ENCODE data around the gene NPFFR1.

The NPFFR1 gene

DNA sequence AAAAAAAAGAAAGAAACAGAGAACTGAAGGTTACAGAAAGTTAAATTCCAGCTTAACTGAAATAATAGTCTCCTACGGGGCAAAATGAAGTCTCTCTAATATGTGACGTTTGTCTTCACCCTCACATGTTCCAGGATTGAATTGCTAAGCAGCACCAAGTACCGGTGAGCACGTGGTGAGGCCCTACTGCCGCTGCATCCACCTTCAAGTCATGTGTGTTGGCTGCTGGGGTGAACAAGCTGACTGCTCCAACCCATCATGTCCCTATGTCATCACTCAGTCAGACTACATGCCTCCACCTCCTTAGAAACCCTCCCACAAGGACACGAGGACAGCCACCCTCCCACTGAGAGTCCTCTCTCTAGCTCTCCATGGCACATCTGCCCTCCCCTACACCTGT lies 35.4 kb upstream of the NPFFR1 start:
- Histone ChIP-seq H3K27me3 (peaks cover 4% of the 10 kb centered on the region), H3K36me3 (no peaks in the 10 kb centered on the region), H3K9me3 (no peaks in the 10 kb centered on the region), H3K4me1 (ENCODE audit: control insufficient read depth in 1 of 2, insufficient read depth in 1 of 2, low read depth in 1 of 2, low read length in 1 of 2) (peaks cover 3 to 11% of the 10 kb centered on the region in 2 experiments), H3K27ac (no peak overlapping the region), H3K4me3 (ENCODE audit: low read depth in 1 of 2, low read length in 1 of 2) (no peak overlapping the region)
- TF ChIP-seq, protein P1, sequence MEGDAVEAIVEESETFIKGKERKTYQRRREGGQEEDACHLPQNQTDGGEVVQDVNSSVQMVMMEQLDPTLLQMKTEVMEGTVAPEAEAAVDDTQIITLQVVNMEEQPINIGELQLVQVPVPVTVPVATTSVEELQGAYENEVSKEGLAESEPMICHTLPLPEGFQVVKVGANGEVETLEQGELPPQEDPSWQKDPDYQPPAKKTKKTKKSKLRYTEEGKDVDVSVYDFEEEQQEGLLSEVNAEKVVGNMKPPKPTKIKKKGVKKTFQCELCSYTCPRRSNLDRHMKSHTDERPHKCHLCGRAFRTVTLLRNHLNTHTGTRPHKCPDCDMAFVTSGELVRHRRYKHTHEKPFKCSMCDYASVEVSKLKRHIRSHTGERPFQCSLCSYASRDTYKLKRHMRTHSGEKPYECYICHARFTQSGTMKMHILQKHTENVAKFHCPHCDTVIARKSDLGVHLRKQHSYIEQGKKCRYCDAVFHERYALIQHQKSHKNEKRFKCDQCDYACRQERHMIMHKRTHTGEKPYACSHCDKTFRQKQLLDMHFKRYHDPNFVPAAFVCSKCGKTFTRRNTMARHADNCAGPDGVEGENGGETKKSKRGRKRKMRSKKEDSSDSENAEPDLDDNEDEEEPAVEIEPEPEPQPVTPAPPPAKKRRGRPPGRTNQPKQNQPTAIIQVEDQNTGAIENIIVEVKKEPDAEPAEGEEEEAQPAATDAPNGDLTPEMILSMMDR (IDR thresholded peaks at IDR 0.05) = no peak

DNA sequence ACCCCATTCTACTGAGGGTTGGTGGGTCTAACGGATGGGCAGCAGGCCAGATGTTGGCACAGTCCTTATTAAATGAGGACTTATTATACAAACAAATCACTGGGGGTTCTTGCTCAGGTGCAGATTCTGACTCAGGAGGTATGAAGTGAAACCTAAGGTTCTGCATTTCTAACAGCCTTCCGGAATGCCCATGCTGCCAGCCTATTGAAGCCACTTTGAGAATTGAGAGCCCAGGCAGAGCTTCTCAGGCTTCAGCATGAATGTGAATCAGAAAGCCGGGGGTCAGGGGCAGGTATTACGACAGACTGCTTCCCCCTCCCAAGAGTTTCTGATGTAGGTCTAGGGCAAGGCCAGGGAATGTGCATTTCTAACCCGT lies 34.1 kb upstream of the NPFFR1 start:
- no peaks in the 10 kb centered on the region for H3K9me3 ChIP-seq
- TF ChIP-seq, protein P1 (IDR thresholded peaks at IDR 0.05) = no peak
- no peak overlapping the region for H3K4me3 ChIP-seq (ENCODE audit: low read depth in 1 of 2, low read length in 1 of 2)
- no peaks in the 10 kb centered on the region for H3K27me3 ChIP-seq
- H3K4me1 ChIP-seq (ENCODE audit: control insufficient read depth in 1 of 2, insufficient read depth in 1 of 2, low read depth in 1 of 2, low read length in 1 of 2) = no peaks in the 10 kb centered on the region
- H3K36me3 ChIP-seq = no peaks in the 10 kb centered on the region
- no peak overlapping the region for H3K27ac ChIP-seq

DNA sequence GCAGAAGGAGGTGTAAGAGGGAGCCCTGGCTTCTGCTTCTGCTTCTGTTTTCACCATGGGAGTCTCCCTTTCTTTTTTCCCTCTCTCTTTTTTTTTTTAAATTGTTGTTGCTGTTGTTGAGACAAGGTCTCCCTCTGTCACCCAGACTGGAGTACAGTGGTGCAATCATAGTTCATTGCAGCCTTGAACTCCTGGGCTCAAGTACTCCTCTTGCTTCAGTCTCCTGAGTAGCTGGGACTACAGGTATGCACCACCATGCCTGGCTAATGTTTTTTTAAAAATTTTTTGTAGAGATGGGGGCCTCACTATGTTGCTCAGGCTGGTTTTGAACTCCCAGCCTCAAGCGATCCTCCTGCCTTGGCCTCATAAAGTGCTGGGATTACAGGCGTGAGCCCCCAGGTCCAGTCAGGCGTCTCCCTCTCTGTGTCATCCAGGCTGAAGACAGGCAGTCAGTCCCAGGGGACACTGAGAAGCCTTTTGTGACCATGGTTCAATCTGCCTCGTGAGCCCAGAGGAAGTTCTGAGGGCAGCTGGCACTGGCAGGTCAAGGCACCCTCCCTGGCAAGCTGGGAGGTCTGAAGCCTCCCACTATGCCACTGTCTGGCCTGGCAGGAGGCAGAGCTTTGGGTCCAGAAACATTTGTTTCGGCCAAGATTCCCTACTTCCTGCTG lies 33.6 kb upstream of the NPFFR1 start:
- H3K27ac ChIP-seq = no peak overlapping the region
- no peaks in the 10 kb centered on the region for H3K4me1 ChIP-seq (ENCODE audit: control insufficient read depth in 1 of 2, insufficient read depth in 1 of 2, low read depth in 1 of 2, low read length in 1 of 2)
- TF ChIP-seq, protein P1 (IDR thresholded peaks at IDR 0.05) = no peak
- no peaks in the 10 kb centered on the region for H3K36me3 ChIP-seq
- H3K9me3 ChIP-seq = no peaks in the 10 kb centered on the region
- H3K27me3 ChIP-seq = no peaks in the 10 kb centered on the region
- H3K4me3 ChIP-seq (ENCODE audit: low read depth in 1 of 2, low read length in 1 of 2) = no peak overlapping the region

DNA sequence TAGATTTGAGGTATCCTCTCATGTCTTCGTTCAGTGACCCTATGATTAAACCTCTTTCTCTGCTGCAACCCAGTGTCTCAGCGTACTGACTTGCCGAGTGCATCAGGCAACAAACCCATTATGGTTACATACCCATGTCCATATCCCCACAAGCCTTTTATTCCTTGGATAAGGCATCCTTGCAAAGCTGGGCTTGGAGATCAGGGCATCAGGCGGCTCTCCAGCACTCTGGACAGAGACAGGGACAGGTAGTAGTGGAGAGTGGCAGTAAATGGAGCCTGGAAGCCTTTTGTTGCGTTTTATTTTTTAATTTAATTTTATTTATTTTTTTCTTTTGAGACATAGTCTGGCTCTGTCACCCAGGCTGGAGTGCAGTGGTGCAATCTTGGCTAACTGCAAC lies 32.0 kb upstream of the NPFFR1 start:
- TF ChIP-seq, protein P1 (IDR thresholded peaks at IDR 0.05) = no peak
- H3K9me3 ChIP-seq = no peaks in the 10 kb centered on the region
- no peaks in the 10 kb centered on the region for H3K27me3 ChIP-seq
- no peak overlapping the region for H3K27ac ChIP-seq
- H3K4me3 ChIP-seq (ENCODE audit: low read depth in 1 of 2, low read length in 1 of 2) = no peak overlapping the region
- no peaks in the 10 kb centered on the region for H3K36me3 ChIP-seq
- H3K4me1 ChIP-seq (ENCODE audit: control insufficient read depth in 1 of 2, insufficient read depth in 1 of 2, low read depth in 1 of 2, low read length in 1 of 2) = no peaks in the 10 kb centered on the region

DNA sequence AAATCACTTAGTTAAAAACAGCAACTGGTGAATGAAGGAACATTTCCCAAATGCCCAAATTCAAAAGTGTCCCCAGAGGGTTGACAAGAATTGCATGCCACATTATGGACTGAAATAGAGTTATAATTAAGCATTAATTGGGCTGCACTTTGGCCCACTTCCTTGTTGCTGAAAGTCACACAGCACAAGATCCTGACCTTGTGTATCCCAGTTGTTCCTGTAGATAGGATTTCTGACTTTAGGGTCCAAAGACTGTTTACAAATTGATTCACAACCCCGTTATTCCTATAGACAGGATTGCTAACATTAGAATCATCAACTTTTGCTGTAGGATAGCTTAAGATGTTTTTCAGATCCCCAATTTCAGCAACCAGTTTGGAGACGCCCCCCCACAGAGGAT lies 31.5 kb upstream of the NPFFR1 start:
- H3K4me1 ChIP-seq (ENCODE audit: control insufficient read depth in 1 of 2, insufficient read depth in 1 of 2, low read depth in 1 of 2, low read length in 1 of 2) = no peaks in the 10 kb centered on the region
- no peaks in the 10 kb centered on the region for H3K36me3 ChIP-seq
- TF ChIP-seq, protein P1 (IDR thresholded peaks at IDR 0.05) = no peak

More for the DNA sequence above, 31.5 kb upstream of the NPFFR1 start:
- Histone ChIP-seq H3K27ac (no peak overlapping the region), H3K4me3 (ENCODE audit: low read depth in 1 of 2, low read length in 1 of 2) (no peak overlapping the region), H3K27me3 (no peaks in the 10 kb centered on the region), H3K9me3 (no peaks in the 10 kb centered on the region)
